Left lung (tissue), 10 donors: ENCODE data around the gene RBBP9. TPM values are rescaled to one million over a fixed set of nuclear protein-coding genes. Genes with fewer than 3 reads are reported as not detected.
A peak's percentile ranks its signal among the peaks of the same experiment; 100 is the strongest.

ENCODE experiments used
- ATAC-seq: fragments of 200-7000 bp; cut with Tn5 transposase; one replicate; pipeline ENCODE4 v1.9.1; 2020; ENCODE audit warnings: moderate library complexity
- DNase-seq, 4 donors: peaks; one replicate each; pipeline ENCODE4 v3.0.0-alpha.2; 2013 to 2020
- H3K27ac ChIP-seq, 2 donors: fragments of 200-600 bp; sonication (generic) in 1 of 2; one replicate each; pipeline versions ENCODE4 v1.5.0 to v1.8.0; 2020 to 2021
- H3K27me3 ChIP-seq, 2 donors: fragments of 200-600 bp; sonication (generic) in 1 of 2; one replicate each; pipeline versions ENCODE4 v1.5.0 to v1.8.0; 2020 to 2021
- H3K36me3 ChIP-seq, 2 donors: fragments of 200-600 bp; sonication (generic) in 1 of 2; one replicate each; pipeline versions ENCODE4 v1.5.0 to v1.8.0; 2020 to 2021
- H3K4me1 ChIP-seq, 2 donors: fragments of 200-600 bp; one replicate each; pipeline ENCODE4 v1.8.0; 2021
- H3K4me3 ChIP-seq, 2 donors: fragments of 200-600 bp; sonication (generic) in 1 of 2; one replicate each; pipeline versions ENCODE4 v1.5.0 to v1.8.0; 2020 to 2021; ENCODE audit warnings: mild to moderate bottlenecking in 1 of 2
- H3K9me3 ChIP-seq, 2 donors: fragments of 200-600 bp; sonication (generic) in 1 of 2; one replicate each; pipeline versions ENCODE4 v1.5.0 to v1.8.0; 2020 to 2021
- CTCF ChIP-seq, 2 donors: fragments of 200-600 bp; sonication (generic) in 1 of 2; IDR thresholded peaks; one replicate each; pipeline versions ENCODE4 v1.5.0 to v1.8.0; 2021; ENCODE audit warnings: antibody characterized with exemption in 2 of 2
- intact Hi-C, 2 donors: fragments of 100-400 bp; cut with DNase I; formaldehyde crosslinking; loops; one replicate each; pipeline versions ENCODE4 v1.11.2 to v1.14.2; 2022
- polyA plus RNA-seq, 6 donors: library from polyadenylated mRNA; unstranded; fragments of 120-200 nt; gene quantifications; one replicate each; pipeline ENCODE4 v1.2.1, GENCODE V29; 2013; ENCODE audit not compliant: insufficient read length in 6 of 6
- total RNA-seq, 2 donors: library from RNA; stranded (reverse); fragmentation: NEBNext Ultra II Directional; extraction: Animal tissue kit (Norgen Biotek cat#: 25700); gene quantifications; one replicate each; pipeline ENCODE4 v1.2.1, GENCODE V29; 2021
- donor health status: DM: no; HTN: yes; CAD: no.
- donor health status: DM: no; HTN: no; CAD: no.

RBBP9 gene
- total and polyA plus RNA-seq, 8 donors, result 17.5 to 37.2 (median 32.3) TPM

- Histone ChIP-seq H3K9me3 (no peaks in the 10 kb centered on the region), H3K27ac (no peak overlapping the region), H3K4me3 (no peak overlapping the region), H3K27me3 (no peaks in the 10 kb centered on the region), H3K4me1 (no peaks in the 10 kb centered on the region), H3K36me3 (peaks cover 0 to 92% of the 10 kb centered on the region in 2 donors)
- ATAC-seq (no peak), DNase-seq (no peak)
- intact Hi-C loops, result no loop called here
- TF ChIP-seq CTCF (IDR thresholded peaks at IDR 0.05), result no peak
These were observed 15.4 kb downstream of the RBBP9 start for GRCh38 chr20:18481596-18481995.

GRCh38 chr20:18477821-18478220, 19.2 kb downstream of the RBBP9 start:
- no peak overlapping the region for H3K27ac ChIP-seq
- H3K4me1 ChIP-seq, result no peaks in the 10 kb centered on the region
- no peaks in the 10 kb centered on the region for H3K9me3 ChIP-seq
- H3K4me3 ChIP-seq, result no peak overlapping the region
- H3K27me3 ChIP-seq, result no peaks in the 10 kb centered on the region
- peaks cover 0 to 97% of the 10 kb centered on the region in 2 donors for H3K36me3 ChIP-seq
- no peak for TF ChIP-seq CTCF (IDR thresholded peaks at IDR 0.05)
- intact Hi-C loops, result no loop called here
- ATAC-seq, result no peak
- no peak for DNase-seq

- no peak for ATAC-seq
- no peak for DNase-seq
- H3K4me1 ChIP-seq, result no peaks in the 10 kb centered on the region
- H3K4me3 ChIP-seq, result no peak overlapping the region
- no peaks in the 10 kb centered on the region for H3K27me3 ChIP-seq
- no peaks in the 10 kb centered on the region for H3K9me3 ChIP-seq
- H3K27ac ChIP-seq, result no peak overlapping the region
- peaks cover 0 to 95% of the 10 kb centered on the region in 2 donors for H3K36me3 ChIP-seq
- intact Hi-C loops, result no loop called here
- no peak for TF ChIP-seq CTCF (IDR thresholded peaks at IDR 0.05)
These were observed 19.8 kb downstream of the RBBP9 start for GRCh38 chr20:18477218-18477617.

- ATAC-seq (peak; percentile 100), DNase-seq (peak; percentile 96 to 98 (median 96))
- Histone ChIP-seq H3K36me3 (peaks cover 0 to 29% of the 10 kb centered on the region in 2 donors), H3K27me3 (no peaks in the 10 kb centered on the region), H3K27ac (peak within 1 kb of the TSS; percentile 77 to 88), H3K4me1 (peaks cover 4 to 19% of the 10 kb centered on the region in 2 donors), H3K9me3 (no peaks in the 10 kb centered on the region), H3K4me3 (peak within 1 kb of the TSS; percentile 67 to 83)
- intact Hi-C loops, result no loop called here
- no peak for TF ChIP-seq CTCF (IDR thresholded peaks at IDR 0.05)
These were observed 29.9 kb downstream of the RBBP9 start, which contains the start of the genes DZANK1 and POLR3F for GRCh38 chr20:18466894-18467730. DZANK1 (minus strand) TSS chr20:18467030; CDS start chr20:18465358, 1,672 bp downstream. POLR3F (plus strand) TSS chr20:18467390; CDS start chr20:18467507, 117 bp downstream.

GRCh38 chr20:18466574-18466893, 30.5 kb downstream of the RBBP9 start:
- DNase-seq (no peak), ATAC-seq (peak; percentile 72)
- peak overlapping the region in 1 of 2 donors; percentile 45 for H3K27ac ChIP-seq
- intact Hi-C loops, result no loop called here
- H3K4me1 ChIP-seq, result peaks cover 4 to 19% of the 10 kb centered on the region in 2 donors
- H3K9me3 ChIP-seq, result no peaks in the 10 kb centered on the region
- peak overlapping the region; percentile 67 to 83 for H3K4me3 ChIP-seq
- no peak for TF ChIP-seq CTCF (IDR thresholded peaks at IDR 0.05)
- H3K27me3 ChIP-seq, result no peaks in the 10 kb centered on the region
- H3K36me3 ChIP-seq, result peaks cover 0 to 23% of the 10 kb centered on the region in 2 donors
